Left ventricle myocardium inferior (tissue), 1 donor: ENCODE measurements around the gene PARD3. TPM values are rescaled to one million over a fixed set of nuclear protein-coding genes. Genes with fewer than 3 reads are reported as not detected.

Source experiments
- DNase-seq: peaks from one replicate; pipeline ENCODE4 v3.0.0-alpha.2; 2020
- H3K27ac ChIP-seq: fragments of 200-600 bp; replicated peaks from 2 replicates; pipeline ENCODE4 v1.8.0; 2021
- H3K27me3 ChIP-seq: fragments of 200-600 bp; 2 replicates; pipeline ENCODE4 v1.8.0; 2021; ENCODE audit warnings: low read depth
- H3K36me3 ChIP-seq: fragments of 200-600 bp; 2 replicates; pipeline ENCODE4 v1.8.0; 2021
- H3K4me1 ChIP-seq: fragments of 200-600 bp; 2 replicates; pipeline ENCODE4 v1.8.0; 2021
- H3K4me3 ChIP-seq: fragments of 200-600 bp; 2 replicates; pipeline ENCODE4 v1.8.0; 2021; ENCODE audit warnings: mild to moderate bottlenecking, moderate library complexity
- H3K9me3 ChIP-seq: fragments of 200-600 bp; replicated peaks from 2 replicates; pipeline ENCODE4 v1.8.0; 2021
- intact Hi-C: fragments of 100-400 bp; cut with micrococcal nuclease; formaldehyde crosslinking; loops from one replicate; pipeline ENCODE4 v1.11.0; 2022
- total RNA-seq: library from RNA; stranded (reverse); fragmentation: NEBNext Ultra II Directional; extraction: Animal tissue kit (Norgen Biotek cat#: 25700); gene quantifications from one replicate; pipeline ENCODE4 v1.2.1, GENCODE V29; 2021
- TF ChIP-seq, protein P1 (sequence below): fragments of 200-600 bp; IDR thresholded peaks from 2 replicates; pipeline ENCODE4 v1.8.0; 2021; ENCODE audit warnings: antibody characterized with exemption, mild to moderate bottlenecking, borderline replicate concordance
- donor health status: DM: no; HTN: yes; CAD: no; lungs with severe emphysema.

The PARD3 gene
- total RNA-seq, 1 donor from 2014 or later: 29.6 TPM

DNA sequence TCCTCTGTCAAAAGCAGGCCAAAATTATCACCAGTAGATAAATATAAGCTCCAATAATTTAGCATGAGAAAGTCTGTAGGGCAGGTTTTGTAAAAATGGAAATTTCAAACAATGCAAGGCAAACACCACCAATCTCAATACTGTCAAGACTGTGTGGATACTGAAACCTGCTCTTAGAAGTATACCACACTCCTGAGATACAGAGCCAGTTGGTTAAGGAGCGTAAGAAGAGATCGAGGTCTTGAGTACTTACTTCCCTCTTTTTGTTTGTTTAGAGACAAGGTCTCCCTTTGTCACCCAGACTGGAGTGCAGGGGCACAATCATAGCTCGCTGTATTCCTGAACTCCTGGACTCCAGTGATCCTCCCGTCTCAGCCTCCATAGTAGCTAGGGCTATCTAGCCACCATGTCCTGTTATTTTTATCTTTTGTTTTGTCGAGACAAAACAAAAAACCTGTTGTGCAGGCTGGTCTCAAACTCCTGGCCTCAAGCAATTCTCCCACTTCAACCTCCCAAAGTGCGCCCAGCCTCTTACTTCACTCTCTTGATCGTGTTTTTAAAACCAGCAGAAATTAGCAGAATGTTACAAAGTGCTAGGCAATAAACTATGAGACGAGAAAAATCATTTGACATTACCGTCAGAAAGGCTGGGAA lies 205.7 kb downstream of the PARD3 start:
- H3K27me3 ChIP-seq: no peaks in the 10 kb centered on the region
- DNase-seq: no peak
- intact Hi-C loops: no loop called here
- no peak overlapping the region for H3K4me3 ChIP-seq
- TF ChIP-seq, protein P1, sequence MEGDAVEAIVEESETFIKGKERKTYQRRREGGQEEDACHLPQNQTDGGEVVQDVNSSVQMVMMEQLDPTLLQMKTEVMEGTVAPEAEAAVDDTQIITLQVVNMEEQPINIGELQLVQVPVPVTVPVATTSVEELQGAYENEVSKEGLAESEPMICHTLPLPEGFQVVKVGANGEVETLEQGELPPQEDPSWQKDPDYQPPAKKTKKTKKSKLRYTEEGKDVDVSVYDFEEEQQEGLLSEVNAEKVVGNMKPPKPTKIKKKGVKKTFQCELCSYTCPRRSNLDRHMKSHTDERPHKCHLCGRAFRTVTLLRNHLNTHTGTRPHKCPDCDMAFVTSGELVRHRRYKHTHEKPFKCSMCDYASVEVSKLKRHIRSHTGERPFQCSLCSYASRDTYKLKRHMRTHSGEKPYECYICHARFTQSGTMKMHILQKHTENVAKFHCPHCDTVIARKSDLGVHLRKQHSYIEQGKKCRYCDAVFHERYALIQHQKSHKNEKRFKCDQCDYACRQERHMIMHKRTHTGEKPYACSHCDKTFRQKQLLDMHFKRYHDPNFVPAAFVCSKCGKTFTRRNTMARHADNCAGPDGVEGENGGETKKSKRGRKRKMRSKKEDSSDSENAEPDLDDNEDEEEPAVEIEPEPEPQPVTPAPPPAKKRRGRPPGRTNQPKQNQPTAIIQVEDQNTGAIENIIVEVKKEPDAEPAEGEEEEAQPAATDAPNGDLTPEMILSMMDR: no peak
- no peaks in the 10 kb centered on the region for H3K36me3 ChIP-seq
- no peaks in the 10 kb centered on the region for H3K9me3 ChIP-seq
- H3K4me1 ChIP-seq: peaks cover 7% of the 10 kb centered on the region
- no peak overlapping the region for H3K27ac ChIP-seq

- H3K4me1 ChIP-seq: peaks cover 17% of the 10 kb centered on the region
- no peaks in the 10 kb centered on the region for H3K27me3 ChIP-seq
- TF ChIP-seq, protein P1: no peak
- no peaks in the 10 kb centered on the region for H3K9me3 ChIP-seq
- H3K27ac ChIP-seq: no peak overlapping the region
- no peak for DNase-seq
- H3K4me3 ChIP-seq: no peak overlapping the region
- intact Hi-C loops: no loop called here
- H3K36me3 ChIP-seq: no peaks in the 10 kb centered on the region
These were observed 207.2 kb downstream of the PARD3 start for GRCh38 chr10:34607894-34608293.

- H3K9me3 ChIP-seq: no peaks in the 10 kb centered on the region
- no peak for DNase-seq
- no peaks in the 10 kb centered on the region for H3K27me3 ChIP-seq
- TF ChIP-seq, protein P1: no peak
- H3K4me3 ChIP-seq: no peak overlapping the region
- peaks cover 17% of the 10 kb centered on the region for H3K4me1 ChIP-seq
- intact Hi-C loops: no loop called here
- H3K27ac ChIP-seq: no peak overlapping the region
- H3K36me3 ChIP-seq: no peaks in the 10 kb centered on the region
These were observed 208.2 kb downstream of the PARD3 start for GRCh38 chr10:34606890-34607289.

DNA sequence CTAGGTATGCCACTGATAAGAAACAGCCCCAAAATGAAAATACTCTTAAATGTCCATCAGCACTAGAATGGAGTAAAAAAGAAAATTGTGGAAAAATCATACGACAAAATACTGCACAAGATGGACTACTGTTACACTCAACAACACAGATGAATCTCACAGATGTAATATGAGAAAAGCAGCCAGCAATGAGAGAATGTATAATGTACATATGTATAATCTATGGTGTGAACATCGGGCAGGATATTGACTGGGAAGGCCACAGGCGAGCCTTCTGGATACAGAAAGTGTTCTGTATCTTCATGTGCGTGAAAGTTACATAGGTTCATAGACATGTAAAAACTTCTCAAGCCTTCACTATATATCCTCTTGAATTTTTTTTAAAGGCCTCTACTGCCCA lies 212.6 kb downstream of the PARD3 start:
- intact Hi-C loops: no loop called here
- Histone ChIP-seq H3K9me3 (no peaks in the 10 kb centered on the region), H3K27me3 (no peaks in the 10 kb centered on the region), H3K36me3 (no peaks in the 10 kb centered on the region), H3K4me1 (peaks cover 21% of the 10 kb centered on the region), H3K4me3 (no peak overlapping the region), H3K27ac (no peak overlapping the region)
- no peak for DNase-seq
- TF ChIP-seq, protein P1: no peak

DNA sequence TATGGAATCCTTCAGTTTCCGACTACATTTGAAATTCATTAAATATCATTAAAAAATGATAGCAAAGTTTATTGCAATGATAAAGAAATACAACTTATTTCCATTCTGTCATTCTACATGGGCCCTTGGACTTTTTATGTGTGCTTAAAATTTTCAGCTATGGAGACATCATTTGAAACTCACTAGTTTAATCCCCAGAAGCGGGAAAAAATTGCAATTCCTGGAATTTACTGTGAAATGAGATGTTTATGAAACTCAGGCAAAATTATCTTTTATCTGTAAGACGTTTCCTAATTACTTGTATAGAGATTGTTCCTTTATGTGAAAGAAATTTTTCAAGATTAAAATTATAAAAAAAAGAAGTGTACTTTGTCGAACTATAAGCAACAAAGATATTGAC lies 213.4 kb downstream of the PARD3 start:
- H3K27me3 ChIP-seq: no peaks in the 10 kb centered on the region
- H3K4me1 ChIP-seq: peaks cover 21% of the 10 kb centered on the region
- no peaks in the 10 kb centered on the region for H3K9me3 ChIP-seq
- DNase-seq: no peak
- intact Hi-C loops: no loop called here
- no peaks in the 10 kb centered on the region for H3K36me3 ChIP-seq
- H3K4me3 ChIP-seq: no peak overlapping the region
- H3K27ac ChIP-seq: no peak overlapping the region
- TF ChIP-seq, protein P1: no peak
